NCI-H1417 (cell line): Measurements from ENCODE around the gene TRIM31.
A peak's percentile ranks its signal among the peaks of the same experiment; 100 is the strongest.
"Not testable (repeated sequence)": the region's sequence is repeated elsewhere in the genome, so short reads cannot be mapped to it uniquely, and the experiment has no call there.

Experiments used
- DNase-seq, 3 experiments: peaks; one replicate each; lab custom pipeline; 2025; lab: John Stamatoyannopoulos, UW

The TRIM31 gene

GRCh38 chr6:30149234-30149633 is 36.3 kb upstream of the TRIM31 start:
- no peak for DNase-seq

GRCh38 chr6:30147096-30147495 is 34.2 kb upstream of the TRIM31 start:
- DNase-seq: no peak

GRCh38 chr6:30145818-30146217 is 32.9 kb upstream of the TRIM31 start:
- peak in 1 of 3 experiments; percentile 3 for DNase-seq

GRCh38 chr6:30144811-30145210 is 31.9 kb upstream of the TRIM31 start:
- DNase-seq: no peak

GRCh38 chr6:30143780-30144179 is 30.9 kb upstream of the TRIM31 start:
- DNase-seq: no peak

GRCh38 chr6:30142665-30143064 is 29.8 kb upstream of the TRIM31 start:
- no peak for DNase-seq

GRCh38 chr6:30140240-30140639 is 27.4 kb upstream of the TRIM31 start:
- not testable (repeated sequence) for DNase-seq

- DNase-seq: no peak
Observed at GRCh38 chr6:30136570-30137286, 23.8 kb upstream of the TRIM31 start.

- no peak for DNase-seq
Observed at GRCh38 chr6:30135757-30136156, 22.9 kb upstream of the TRIM31 start, which contains the start of gene TRIM40. TRIM40 (plus strand) TSS chr6:30136140; CDS start chr6:30137037, 897 bp downstream.

- DNase-seq: no peak
Observed at GRCh38 chr6:30135147-30135546, 22.3 kb upstream of the TRIM31 start.

GRCh38 chr6:30131947-30132497 is 19.1 kb upstream of the TRIM31 start:
- no peak for DNase-seq

GRCh38 chr6:30130887-30131862 is 18.3 kb upstream of the TRIM31 start:
- DNase-seq: peak; percentile 50 to 86 (median 72)

- DNase-seq: no peak
Observed at GRCh38 chr6:30130179-30130679, 17.3 kb upstream of the TRIM31 start.

- DNase-seq: peak in 1 of 3 experiments; percentile 7
Observed at GRCh38 chr6:30129265-30130178, 16.6 kb upstream of the TRIM31 start.

GRCh38 chr6:30127238-30128093 is 14.6 kb upstream of the TRIM31 start:
- no peak for DNase-seq

GRCh38 chr6:30122515-30122914 is 9.6 kb upstream of the TRIM31 start:
- no peak for DNase-seq

- no peak for DNase-seq
Observed at GRCh38 chr6:30121446-30122366, 8.8 kb upstream of the TRIM31 start.

- DNase-seq: not testable (repeated sequence)
Observed at GRCh38 chr6:30118691-30119090, 5.8 kb upstream of the TRIM31 start.

GRCh38 chr6:30116724-30117123 is 3.8 kb upstream of the TRIM31 start:
- no peak for DNase-seq
